ENCODE measurements around the gene RTN4RL1. TPM values are rescaled to one million over a fixed set of nuclear protein-coding genes. Genes with fewer than 3 reads are reported as not detected.

RTN4RL1 gene
- total and polyA plus RNA-seq, 12 donors, result 1.3 to 9.4 (median 6.1) TPM

DNA sequence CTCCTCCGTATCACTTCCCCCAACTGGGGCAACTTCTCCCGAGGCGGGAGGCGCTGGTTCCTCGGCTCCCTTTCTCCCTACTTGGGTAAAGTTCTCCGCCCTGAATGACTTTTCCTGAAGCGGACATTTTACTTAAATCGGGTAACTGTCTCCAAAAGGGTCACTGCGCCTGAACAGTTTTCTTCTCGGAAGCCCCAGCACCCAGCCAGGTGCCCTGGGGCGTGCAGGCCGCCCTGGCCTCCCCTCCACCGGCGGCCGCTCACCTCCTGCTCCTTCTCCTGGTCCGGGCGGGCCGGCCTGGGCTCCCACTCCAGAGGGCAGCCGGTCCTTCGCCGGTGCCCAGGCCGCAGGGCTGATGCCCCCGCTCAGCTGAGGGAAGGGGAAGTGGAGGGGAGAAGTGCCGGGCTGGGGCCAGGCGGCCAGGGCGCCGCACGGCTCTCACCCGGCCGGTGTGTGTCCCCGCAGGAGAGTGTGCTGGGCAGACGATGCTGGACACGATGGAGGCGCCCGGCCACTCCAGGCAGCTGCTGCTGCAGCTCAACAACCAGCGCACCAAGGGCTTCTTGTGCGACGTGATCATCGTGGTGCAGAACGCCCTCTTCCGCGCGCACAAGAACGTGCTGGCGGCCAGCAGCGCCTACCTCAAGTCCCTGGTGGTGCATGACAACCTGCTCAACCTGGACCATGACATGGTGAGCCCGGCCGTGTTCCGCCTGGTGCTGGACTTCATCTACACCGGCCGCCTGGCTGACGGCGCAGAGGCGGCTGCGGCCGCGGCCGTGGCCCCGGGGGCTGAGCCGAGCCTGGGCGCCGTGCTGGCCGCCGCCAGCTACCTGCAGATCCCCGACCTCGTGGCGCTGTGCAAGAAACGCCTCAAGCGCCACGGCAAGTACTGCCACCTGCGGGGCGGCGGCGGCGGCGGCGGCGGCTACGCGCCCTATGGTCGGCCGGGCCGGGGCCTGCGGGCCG is 31.4 kb upstream of the RTN4RL1 start:
- Histone ChIP-seq H3K9me3 (replicated peaks in 1 of 3) (no peaks in the 10 kb centered on the region), H3K4me1 (replicated peaks in 1 of 2) (peaks cover 6 to 22% of the 10 kb centered on the region in 2 donors), H3K4me3 (peak overlapping the region in 1 of 4 donors; percentile 72), H3K36me3 (replicated peaks in 1 of 2) (no peaks in the 10 kb centered on the region), H3K27me3 (no peaks in the 10 kb centered on the region), H3K27ac (peak overlapping the region in 4 of 5 donors; percentile 37 to 88 (median 72))
- intact Hi-C loops (cut with DNase I), result loop anchor here (5.0 to 10.0 kb wide), 4 partner anchors 118 to 228 kb away; no protein-coding TSS in a partner anchor
- no peak for DNase-seq
- WGBS, 4 donors, result 39 to 53% (median 45%) methylated on average over 22 to 85 of the region's 85 CpGs
- TF ChIP-seq POLR2A (IDR thresholded peaks at IDR 0.05) (no peak), CTCF (IDR thresholded peaks at IDR 0.05) (no peak)

- TF ChIP-seq CTCF (IDR thresholded peaks at IDR 0.05) (no peak), POLR2A (IDR thresholded peaks at IDR 0.05) (no peak)
- Histone ChIP-seq H3K9me3 (replicated peaks in 1 of 3) (no peaks in the 10 kb centered on the region), H3K4me1 (replicated peaks in 1 of 2) (peaks cover 15 to 29% of the 10 kb centered on the region in 2 donors), H3K27ac (peak overlapping the region in 4 of 5 donors; percentile 61 to 88 (median 76)), H3K4me3 (peak overlapping the region in 3 of 4 donors; percentile 30 to 72 (median 40)), H3K36me3 (replicated peaks in 1 of 2) (no peaks in the 10 kb centered on the region), H3K27me3 (no peaks in the 10 kb centered on the region)
- DNase-seq, result no peak
- 9 to 78% (median 35%) methylated on average over 6 to 106 of the region's 113 CpGs for WGBS, 4 donors
- intact Hi-C loops (cut with DNase I), result loop anchor here (2.0 to 10.0 kb wide), 5 partner anchors 119 to 229 kb away; no protein-coding TSS in a partner anchor
These were observed 30.4 kb upstream of the RTN4RL1 start for GRCh38 chr17:2055292-2056205.

GRCh38 chr17:2054512-2055291 is 29.6 kb upstream of the RTN4RL1 start, which contains the start of gene HIC1:
HIC1 (plus strand) TSS chr17:2055103; CDS start chr17:2056691, 1,588 bp downstream.
- no peaks in the 10 kb centered on the region for H3K9me3 ChIP-seq (replicated peaks in 1 of 3)
- H3K27ac ChIP-seq, result peak within 1 kb of the TSS in 4 of 5 donors; percentile 61 to 88 (median 76)
- TF ChIP-seq POLR2A (IDR thresholded peaks at IDR 0.05) (peak; percentile 61 to 73), CTCF (IDR thresholded peaks at IDR 0.05) (peak; percentile 49 to 98 (median 83))
- peak within 1 kb of the TSS in 3 of 4 donors; percentile 30 to 72 (median 40) for H3K4me3 ChIP-seq
- H3K4me1 ChIP-seq (replicated peaks in 1 of 2), result peaks cover 16 to 30% of the 10 kb centered on the region in 2 donors
- peak; percentile 69 to 88 (median 79) for DNase-seq
- WGBS, 4 donors, result 0 to 5% (median 1%) methylated on average over 16 to 72 of the region's 72 CpGs
- intact Hi-C loops (cut with DNase I), result loop anchor here (2.0 to 10.0 kb wide), 5 partner anchors 120 to 230 kb away; no protein-coding TSS in a partner anchor
- H3K36me3 ChIP-seq (replicated peaks in 1 of 2), result no peaks in the 10 kb centered on the region
- H3K27me3 ChIP-seq, result no peaks in the 10 kb centered on the region
